Stimulated activated naive CD8-positive, alpha-beta T cell treated with anti-CD3 and anti-CD28 coated beads, Interleukin-15, amount 100 ng/mL, for 72 hours (primary cell): Measurements from ENCODE around the gene SPEF2.
A peak's percentile ranks its signal among the peaks of the same experiment; 100 is the strongest.

Experiments
- ATAC-seq: fragments of 150-1000 bp; cut with Tn5 transposase; 2 replicates; pipeline ENCODE4 v1.10.0; 2021; ENCODE audit warnings: mild to moderate bottlenecking, moderate library complexity
- DNase-seq, 2 donors: peaks; one replicate each; pipeline ENCODE4 v3.0.0; 2021 to 2022
- H3K27ac Mint-ChIP-seq, 2 donors: one replicate each; pipeline ENCODE4 v1.8.0; 2022; ENCODE audit warnings: mild to moderate bottlenecking in 2 of 2, mixed read lengths in 2 of 2, moderate library complexity in 2 of 2
- H3K27me3 Mint-ChIP-seq: one replicate; pipeline ENCODE4 v1.8.0; 2022; ENCODE audit warnings: mixed read lengths
- H3K4me1 Mint-ChIP-seq: one replicate; pipeline ENCODE4 v1.8.0; 2022; ENCODE audit warnings: mild to moderate bottlenecking, mixed read lengths
- H3K4me3 Mint-ChIP-seq, 2 donors: one replicate each; pipeline ENCODE4 v1.8.0; 2022; ENCODE audit warnings: mild to moderate bottlenecking in 2 of 2, mixed read lengths in 2 of 2, moderate library complexity in 1 of 2
- H3K9me3 Mint-ChIP-seq, 2 donors: one replicate each; pipeline ENCODE4 v1.8.0; 2022; ENCODE audit warnings: mixed read lengths in 2 of 2

Gene SPEF2

DNA sequence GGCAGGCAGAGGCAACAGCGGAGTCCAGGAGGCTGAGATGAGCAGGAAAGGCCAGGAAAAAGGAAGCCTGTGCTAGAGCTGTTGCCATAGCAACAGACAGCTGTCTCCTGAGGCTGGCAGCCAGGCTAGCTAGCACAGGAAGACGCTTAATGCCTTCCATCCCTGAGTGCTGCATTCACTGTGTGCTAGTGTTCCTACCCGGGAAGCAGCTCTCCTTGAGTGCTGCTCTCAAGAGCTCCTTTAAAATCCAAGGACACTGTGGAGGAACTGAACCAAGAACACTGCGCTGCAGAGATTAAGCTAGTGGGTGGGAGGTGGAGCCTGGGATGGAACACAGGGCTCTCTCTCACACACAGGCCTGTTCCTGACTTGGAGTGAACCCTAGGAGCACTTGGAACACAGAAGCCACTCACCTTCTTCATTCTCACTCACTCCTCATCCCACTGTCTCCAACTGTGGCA, 185.6 kb downstream of the SPEF2 start:
- DNase-seq = no peak
- Mint-ChIP-seq H3K4me3 (peak overlapping the region; percentile 33 to 38), H3K27ac (peak overlapping the region; percentile 52 to 77), H3K27me3 (no peaks in the 10 kb centered on the region), H3K4me1 (peaks cover 74% of the 10 kb centered on the region), H3K9me3 (no peaks in the 10 kb centered on the region)
- ATAC-seq = peak; percentile 57

DNA sequence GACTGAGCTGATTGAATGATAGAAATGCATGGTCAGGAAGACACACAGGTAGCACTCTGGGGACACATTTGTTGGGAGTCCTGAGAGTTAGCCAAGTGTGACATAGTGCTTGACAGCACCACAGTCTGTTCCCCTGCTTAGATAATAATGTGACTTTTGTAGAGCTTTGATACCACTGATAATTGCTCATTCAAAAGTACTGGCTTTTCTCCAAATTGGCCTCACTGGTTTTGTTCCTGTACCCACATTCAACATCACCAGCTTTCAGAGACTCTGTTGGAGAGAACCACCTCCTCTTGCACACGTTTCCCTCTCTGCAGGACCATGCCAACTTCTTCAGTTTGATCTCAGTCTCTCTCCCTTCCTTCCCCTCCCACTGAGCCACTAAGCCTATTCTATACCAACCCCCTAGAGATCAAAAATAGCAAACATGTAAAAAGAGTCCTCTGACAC, 186.6 kb downstream of the SPEF2 start:
- ATAC-seq = peak; percentile 47
- DNase-seq = no peak
- peak overlapping the region; percentile 11 to 34 for H3K4me3 Mint-ChIP-seq
- no peaks in the 10 kb centered on the region for H3K27me3 Mint-ChIP-seq
- peak overlapping the region in 1 of 2 donors; percentile 75 for H3K27ac Mint-ChIP-seq
- H3K9me3 Mint-ChIP-seq = peaks cover 0 to 2% of the 10 kb centered on the region in 2 donors
- peaks cover 70% of the 10 kb centered on the region for H3K4me1 Mint-ChIP-seq

DNA sequence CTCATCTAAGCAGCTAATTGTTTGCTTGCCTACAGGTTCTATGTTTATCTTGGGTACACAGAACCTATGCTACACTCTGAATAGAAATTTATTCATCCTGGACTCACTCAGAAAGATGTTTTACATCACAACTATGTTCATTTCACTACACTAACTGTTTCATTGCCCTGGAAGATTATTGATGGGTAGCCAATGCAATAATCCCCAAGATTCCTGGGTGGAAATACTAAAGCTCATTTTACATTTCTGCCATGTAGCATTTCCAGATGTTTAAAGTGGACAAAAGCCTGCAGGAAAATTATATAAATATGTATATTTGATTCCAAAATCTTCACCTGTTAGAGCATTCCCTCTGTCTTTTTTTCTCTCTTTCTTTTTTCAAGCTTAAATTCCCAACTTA, 187.2 kb downstream of the SPEF2 start:
- Mint-ChIP-seq H3K9me3 (peaks cover 0 to 4% of the 10 kb centered on the region in 2 donors), H3K4me1 (peaks cover 74% of the 10 kb centered on the region), H3K4me3 (peak overlapping the region in 1 of 2 donors; percentile 41), H3K27ac (peak overlapping the region; percentile 14 to 75), H3K27me3 (no peaks in the 10 kb centered on the region)
- ATAC-seq = no peak
- DNase-seq = no peak

DNA sequence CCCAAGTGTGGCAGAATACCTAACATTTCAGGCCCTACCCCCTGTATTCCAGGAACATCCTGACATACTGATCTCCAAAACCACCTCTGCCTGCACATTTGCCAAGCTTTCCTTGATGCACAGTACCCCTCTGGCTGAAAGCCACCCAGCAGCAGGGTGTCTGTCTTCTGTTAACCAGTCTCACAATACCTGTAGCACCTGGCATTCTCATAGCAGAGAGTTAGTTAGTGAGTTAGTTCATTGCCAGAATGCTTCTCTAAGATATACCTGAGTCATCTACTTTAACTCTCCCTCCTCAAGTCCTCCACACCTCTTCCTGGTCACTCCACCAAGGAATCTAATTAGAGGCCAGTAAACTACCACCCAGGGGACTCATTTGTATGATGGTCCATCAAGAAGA, 192.9 kb downstream of the SPEF2 start:
- no peaks in the 10 kb centered on the region for H3K27me3 Mint-ChIP-seq
- peak overlapping the region; percentile 50 to 60 for H3K4me3 Mint-ChIP-seq
- peaks cover 59% of the 10 kb centered on the region for H3K4me1 Mint-ChIP-seq
- DNase-seq (no peak), ATAC-seq (peak; percentile 40)
- peak overlapping the region; percentile 91 to 95 for H3K27ac Mint-ChIP-seq
- peaks cover 0 to 4% of the 10 kb centered on the region in 2 donors for H3K9me3 Mint-ChIP-seq

DNA sequence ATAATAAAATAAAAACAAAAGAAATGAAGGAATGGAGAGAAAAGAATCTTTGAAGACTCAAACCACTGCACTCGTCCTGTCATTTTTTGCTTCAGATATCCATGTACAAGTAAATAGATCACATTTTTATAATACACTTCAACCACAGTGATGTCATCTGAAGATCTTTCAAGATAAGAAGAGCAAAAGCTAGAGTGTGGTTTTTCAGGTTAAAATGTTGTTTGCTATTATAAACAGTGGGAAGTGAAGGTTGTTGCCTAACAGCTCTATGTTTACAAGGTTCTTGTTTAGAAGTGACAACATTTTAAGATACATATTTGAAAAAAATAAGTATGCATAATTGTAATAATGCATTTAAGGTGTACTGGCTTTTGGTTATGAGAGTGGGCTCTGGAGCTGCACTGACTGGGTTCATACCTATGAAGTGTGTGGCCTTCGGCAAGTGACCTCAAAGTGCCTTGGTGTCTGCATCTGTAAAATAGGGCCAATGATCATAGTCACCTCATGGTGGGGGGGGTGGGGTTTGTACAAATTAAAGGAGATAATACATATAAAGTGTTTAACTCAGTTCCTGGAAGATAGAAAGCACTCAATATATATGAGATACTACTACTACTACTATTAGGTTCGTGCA, 193.6 kb downstream of the SPEF2 start:
- H3K27ac Mint-ChIP-seq = peak overlapping the region; percentile 94 to 95
- H3K9me3 Mint-ChIP-seq = peaks cover 0 to 4% of the 10 kb centered on the region in 2 donors
- peak; percentile 84 for ATAC-seq
- H3K4me3 Mint-ChIP-seq = peak overlapping the region; percentile 40 to 60
- DNase-seq = peak in 1 of 2 donors; percentile 56
- no peaks in the 10 kb centered on the region for H3K27me3 Mint-ChIP-seq
- H3K4me1 Mint-ChIP-seq = peaks cover 55% of the 10 kb centered on the region

DNA sequence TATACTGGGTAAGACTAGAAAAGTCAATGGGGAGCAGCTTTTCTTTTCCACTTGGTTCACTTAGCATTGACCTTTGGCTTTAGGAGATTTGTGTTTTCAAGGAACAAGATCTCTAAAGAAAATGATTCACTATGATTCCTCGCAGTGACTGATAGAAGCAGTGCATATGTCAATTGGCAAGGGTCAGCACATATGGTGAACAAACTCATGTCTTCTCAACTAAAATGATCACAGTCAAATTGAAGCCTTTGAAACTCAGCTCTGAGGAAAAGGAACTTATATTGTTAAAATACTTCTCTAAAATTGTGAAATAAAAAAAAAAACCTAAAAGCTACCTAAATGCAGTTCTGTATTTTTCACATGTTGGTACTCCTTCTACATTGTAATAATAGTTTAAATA, 195.9 kb downstream of the SPEF2 start:
- Mint-ChIP-seq H3K27ac (no peak overlapping the region), H3K27me3 (no peaks in the 10 kb centered on the region), H3K9me3 (peaks cover 0 to 4% of the 10 kb centered on the region in 2 donors), H3K4me3 (peak overlapping the region in 1 of 2 donors; percentile 24), H3K4me1 (peaks cover 39% of the 10 kb centered on the region)
- DNase-seq = no peak
- no peak for ATAC-seq

DNA sequence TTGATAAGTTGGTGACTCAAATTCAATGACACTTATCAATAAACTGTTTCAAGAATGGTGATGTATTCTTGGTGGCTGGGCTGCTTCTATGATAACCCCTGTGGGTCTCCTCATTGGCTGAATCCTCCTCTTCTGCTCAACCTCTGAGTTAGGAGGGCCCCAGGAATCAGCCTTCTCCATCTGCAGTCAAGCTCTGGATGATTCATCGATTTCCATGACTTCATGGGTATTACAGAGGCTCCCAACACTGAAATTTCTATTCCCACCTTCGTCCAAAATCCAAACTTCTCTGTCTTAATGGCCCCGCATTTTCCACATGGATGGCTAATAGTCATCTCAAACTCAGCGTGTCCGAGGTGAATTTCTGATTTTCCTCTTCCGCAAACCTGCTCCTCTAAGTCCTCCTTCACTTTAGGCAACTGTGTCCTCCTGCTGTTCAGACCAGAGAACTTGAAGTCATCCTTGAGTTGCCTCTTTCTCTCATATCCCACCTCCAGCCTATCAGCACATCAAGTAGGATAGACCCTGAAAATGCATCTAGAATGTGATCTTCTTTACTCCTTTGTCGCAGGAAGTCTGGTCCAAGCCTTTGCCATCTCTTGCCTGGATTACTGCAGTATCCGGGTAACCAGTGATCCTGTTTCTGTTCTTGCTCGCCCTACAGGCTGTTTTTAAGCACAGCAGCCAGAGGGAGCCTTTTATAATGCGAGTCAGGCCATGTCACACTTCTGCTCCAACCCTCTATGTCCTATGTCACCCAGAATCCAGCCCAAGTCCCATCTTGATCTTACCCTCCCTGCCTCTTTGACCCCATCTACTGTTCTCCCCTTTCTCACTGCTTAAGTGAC, 197.7 kb downstream of the SPEF2 start:
- H3K4me3 Mint-ChIP-seq = no peak overlapping the region
- no peaks in the 10 kb centered on the region for H3K9me3 Mint-ChIP-seq
- peak; percentile 44 for ATAC-seq
- peaks cover 40% of the 10 kb centered on the region for H3K4me1 Mint-ChIP-seq
- H3K27me3 Mint-ChIP-seq = no peaks in the 10 kb centered on the region
- DNase-seq = peak; percentile 49 to 62
- H3K27ac Mint-ChIP-seq = no peak overlapping the region

DNA sequence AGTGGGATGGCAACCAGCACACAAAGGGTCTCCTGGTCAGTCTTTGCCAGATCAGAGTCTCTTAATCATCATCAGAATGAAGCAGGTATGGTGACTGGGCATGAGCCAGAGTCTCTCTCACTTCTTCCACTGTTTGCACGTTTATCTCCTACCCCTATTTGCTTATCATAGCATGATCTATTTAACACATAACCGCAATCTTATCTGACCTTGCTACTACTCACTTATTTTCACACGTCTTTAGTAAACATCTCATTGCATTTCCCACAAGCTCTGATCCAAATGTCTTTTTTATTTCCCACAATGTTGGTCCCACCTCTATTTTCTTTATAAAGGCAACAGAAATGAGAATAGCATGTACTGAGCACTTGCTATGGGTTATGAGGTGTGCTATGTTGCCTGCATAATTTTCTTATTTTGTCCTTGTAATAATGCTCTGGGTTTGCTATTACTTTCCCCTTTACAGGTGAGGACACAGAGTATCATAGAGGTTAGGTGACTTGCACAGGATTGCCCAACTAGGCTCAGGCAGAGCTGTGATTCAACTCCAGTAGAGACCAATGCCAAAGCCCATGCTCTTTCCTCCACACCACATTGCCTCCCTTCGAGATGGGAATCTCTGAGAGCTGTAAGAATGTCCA, 199.3 kb downstream of the SPEF2 start:
- ATAC-seq (peak; percentile 57), DNase-seq (no peak)
- peaks cover 41% of the 10 kb centered on the region for H3K4me1 Mint-ChIP-seq

DNA sequence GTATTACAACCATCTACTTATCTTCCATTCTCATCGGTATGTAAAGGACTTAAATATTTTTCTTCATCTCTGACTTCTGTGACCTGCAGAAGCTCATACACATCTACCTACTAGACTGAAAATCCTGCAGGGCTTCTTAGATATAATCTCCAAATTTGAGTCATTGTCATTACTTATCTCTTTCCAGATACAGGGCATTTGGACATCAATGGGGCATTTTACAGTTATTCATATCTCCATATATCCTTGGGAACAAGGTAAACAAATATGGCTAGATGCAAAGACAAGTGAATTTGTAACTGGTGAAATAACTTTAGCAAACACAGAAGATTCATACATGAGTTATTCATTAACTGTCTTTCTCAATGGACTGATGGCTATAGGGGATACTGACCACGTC, 201.4 kb downstream of the SPEF2 start:
- Mint-ChIP-seq H3K4me3 (peak overlapping the region; percentile 6 to 73), H3K27me3 (no peaks in the 10 kb centered on the region), H3K9me3 (peaks cover 5 to 7% of the 10 kb centered on the region in 2 donors), H3K4me1 (peaks cover 53% of the 10 kb centered on the region), H3K27ac (peak overlapping the region in 1 of 2 donors; percentile 88)
- no peak for DNase-seq
- ATAC-seq = no peak

More for the DNA sequence above, 199.3 kb downstream of the SPEF2 start:
- Mint-ChIP-seq H3K4me3 (no peak overlapping the region), H3K27ac (no peak overlapping the region), H3K9me3 (peaks cover 5 to 7% of the 10 kb centered on the region in 2 donors), H3K27me3 (no peaks in the 10 kb centered on the region)

DNA sequence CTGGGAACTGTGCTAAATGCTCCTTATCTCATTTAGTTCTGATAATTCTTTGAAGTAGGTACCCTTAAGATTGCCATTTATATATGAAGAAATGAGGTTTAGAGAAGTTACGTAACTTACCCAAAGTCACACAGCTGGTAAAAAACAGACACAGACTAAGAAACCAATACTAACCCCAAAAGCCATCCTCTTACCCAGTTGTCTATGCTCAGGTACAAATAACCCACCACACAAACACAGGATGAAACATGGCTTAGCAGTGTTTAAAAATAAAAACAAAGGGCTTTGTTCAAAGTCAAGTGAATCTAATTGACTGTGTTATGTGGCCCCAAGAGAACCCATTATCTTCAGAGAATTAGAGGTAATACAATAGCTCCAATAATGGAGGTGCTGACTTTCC, 202.0 kb downstream of the SPEF2 start:
- no peaks in the 10 kb centered on the region for H3K27me3 Mint-ChIP-seq
- peak overlapping the region in 1 of 2 donors; percentile 73 for H3K4me3 Mint-ChIP-seq
- H3K27ac Mint-ChIP-seq = peak overlapping the region in 1 of 2 donors; percentile 92
- peak; percentile 60 for ATAC-seq
- H3K9me3 Mint-ChIP-seq = peaks cover 5 to 7% of the 10 kb centered on the region in 2 donors
- no peak for DNase-seq
- peaks cover 60% of the 10 kb centered on the region for H3K4me1 Mint-ChIP-seq

DNA sequence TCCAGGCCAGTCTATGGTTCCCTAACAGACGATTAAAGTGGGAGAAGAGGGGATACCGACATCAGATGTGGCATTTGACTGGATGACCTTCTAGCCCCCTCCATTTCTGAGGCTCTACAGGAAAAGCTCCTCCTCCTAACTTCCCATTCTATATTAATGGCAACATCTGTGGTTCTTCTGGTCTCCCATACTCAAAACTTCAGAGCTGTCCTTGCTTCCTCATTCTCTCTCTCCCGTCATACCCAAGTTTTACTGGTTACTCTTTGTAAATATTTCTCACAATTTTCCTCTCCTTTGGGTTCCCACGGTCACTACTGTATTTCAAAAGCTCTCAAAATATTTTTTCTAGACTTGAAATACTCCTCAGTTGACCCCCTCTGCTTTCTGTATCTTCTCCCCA, 203.1 kb downstream of the SPEF2 start:
- ATAC-seq = no peak
- peak overlapping the region; percentile 69 to 92 for H3K27ac Mint-ChIP-seq

DNA sequence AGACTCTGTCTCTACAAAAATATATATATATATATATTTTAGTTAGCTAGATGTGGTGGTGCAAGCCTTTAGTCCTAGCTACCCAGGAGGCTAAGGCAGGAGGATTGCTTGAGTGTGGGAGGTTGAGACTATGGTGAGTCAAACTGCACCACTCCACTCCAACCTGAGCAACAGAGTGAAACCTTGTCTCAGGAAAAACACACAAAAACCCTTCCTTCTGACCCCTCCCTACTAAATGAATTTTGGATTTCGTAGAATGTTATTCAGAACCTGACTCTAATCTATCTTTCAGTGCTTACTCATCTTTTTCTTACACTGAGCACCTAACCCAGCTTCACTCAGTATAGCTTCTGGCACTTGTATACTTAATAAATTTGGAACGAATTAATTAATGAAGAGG, 203.8 kb downstream of the SPEF2 start:
- H3K4me1 Mint-ChIP-seq = peaks cover 77% of the 10 kb centered on the region
- H3K9me3 Mint-ChIP-seq = peaks cover 5 to 7% of the 10 kb centered on the region in 2 donors
- DNase-seq = peak in 1 of 2 donors; percentile 55
- H3K4me3 Mint-ChIP-seq = peak overlapping the region; percentile 18 to 67
- no peaks in the 10 kb centered on the region for H3K27me3 Mint-ChIP-seq
- peak overlapping the region in 1 of 2 donors; percentile 89 for H3K27ac Mint-ChIP-seq
- peak; percentile 61 for ATAC-seq

More for the DNA sequence above, 203.1 kb downstream of the SPEF2 start:
- peak overlapping the region; percentile 16 to 50 for H3K4me3 Mint-ChIP-seq
- H3K4me1 Mint-ChIP-seq = peaks cover 71% of the 10 kb centered on the region
- peaks cover 5 to 7% of the 10 kb centered on the region in 2 donors for H3K9me3 Mint-ChIP-seq
- no peak for DNase-seq
- H3K27me3 Mint-ChIP-seq = no peaks in the 10 kb centered on the region

DNA sequence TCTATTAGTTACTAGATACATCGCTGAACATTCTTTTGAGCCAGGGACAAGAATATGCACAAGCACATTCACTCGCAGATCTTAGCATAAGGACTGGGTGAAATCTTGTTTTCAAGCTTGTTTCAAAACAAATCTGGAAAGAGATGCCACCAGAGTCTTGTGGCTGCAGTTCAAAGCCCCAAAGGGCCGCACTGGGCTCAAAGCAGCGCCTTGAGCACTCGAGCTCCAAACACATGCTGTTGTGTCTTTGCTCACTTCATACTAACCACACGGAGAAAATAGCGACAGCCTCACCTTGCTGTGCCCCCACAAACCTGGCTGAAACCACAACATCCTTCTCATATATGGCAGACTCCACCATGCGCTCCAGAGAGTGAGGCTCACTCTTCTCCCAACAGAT, 204.8 kb downstream of the SPEF2 start:
- DNase-seq (peak in 1 of 2 donors; percentile 54), ATAC-seq (peak; percentile 46)
- H3K9me3 Mint-ChIP-seq = peaks cover 5 to 7% of the 10 kb centered on the region in 2 donors
- peaks cover 87% of the 10 kb centered on the region for H3K4me1 Mint-ChIP-seq
- H3K27ac Mint-ChIP-seq = peak overlapping the region; percentile 75 to 89
- peak overlapping the region; percentile 57 to 67 for H3K4me3 Mint-ChIP-seq
- no peaks in the 10 kb centered on the region for H3K27me3 Mint-ChIP-seq

DNA sequence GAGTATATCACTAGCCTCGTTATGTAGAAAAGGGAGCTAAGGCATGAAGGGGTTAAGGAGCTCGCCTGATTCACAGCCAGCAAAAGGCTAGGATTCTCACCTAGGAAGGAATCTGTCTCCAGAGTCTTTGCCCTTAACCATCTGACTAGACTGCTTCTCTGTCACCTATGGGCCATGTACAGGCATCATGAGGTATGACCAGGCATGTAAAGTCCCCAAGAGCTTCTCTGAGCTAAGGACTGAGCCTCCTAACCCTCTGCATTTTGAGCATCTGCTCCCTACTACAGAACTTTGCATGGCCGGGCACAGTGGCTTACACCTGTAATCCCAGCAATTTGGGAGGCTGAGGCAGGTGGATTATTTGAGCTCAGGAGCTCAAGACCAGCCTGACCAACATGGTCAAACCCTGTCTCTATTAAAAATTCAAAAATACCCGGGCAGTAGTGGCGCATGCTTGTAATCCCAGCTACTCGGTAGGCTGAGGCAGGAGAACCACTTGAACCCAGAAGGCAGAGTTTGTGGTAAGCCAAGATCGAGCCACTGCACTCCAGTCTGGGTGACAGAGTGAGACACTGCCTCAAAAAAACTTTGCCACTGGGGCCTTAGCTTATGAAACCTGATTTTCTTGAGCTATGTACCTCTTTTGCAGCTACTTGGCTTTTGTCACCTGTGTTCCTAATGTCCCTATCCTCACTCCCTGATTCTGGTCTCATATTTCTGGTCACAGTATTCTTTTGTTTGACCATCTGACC, 205.9 kb downstream of the SPEF2 start:
- ATAC-seq = peak; percentile 51
- peaks cover 97% of the 10 kb centered on the region for H3K4me1 Mint-ChIP-seq
- H3K27me3 Mint-ChIP-seq = no peaks in the 10 kb centered on the region
- H3K27ac Mint-ChIP-seq = peak overlapping the region; percentile 78 to 89
- peaks cover 5 to 7% of the 10 kb centered on the region in 2 donors for H3K9me3 Mint-ChIP-seq
- DNase-seq = no peak
- H3K4me3 Mint-ChIP-seq = peak overlapping the region; percentile 13 to 67

DNA sequence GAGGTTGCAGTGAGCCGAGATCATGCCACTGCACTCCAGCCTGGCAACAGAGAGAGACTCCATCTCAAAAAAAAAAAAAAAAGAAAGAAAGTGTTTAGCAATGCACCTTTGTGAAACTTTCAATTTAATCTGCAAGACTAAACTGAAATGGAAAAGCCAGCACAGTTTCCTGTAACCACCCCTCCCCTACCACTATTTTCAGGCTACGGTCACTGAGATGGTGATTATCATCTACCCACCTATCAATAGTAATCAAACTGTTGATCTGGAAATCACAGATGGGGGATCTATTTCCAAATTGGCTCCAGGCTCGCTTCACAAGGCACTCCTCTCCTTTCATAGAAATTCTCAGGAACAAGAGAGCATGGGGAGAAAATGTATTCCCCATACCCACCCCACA, 208.4 kb downstream of the SPEF2 start:
- Mint-ChIP-seq H3K4me1 (peaks cover 98% of the 10 kb centered on the region), H3K4me3 (peak overlapping the region; percentile 76), H3K27ac (peak overlapping the region; percentile 94 to 95), H3K9me3 (peaks cover 1 to 3% of the 10 kb centered on the region in 2 donors), H3K27me3 (no peaks in the 10 kb centered on the region)
- DNase-seq (no peak), ATAC-seq (peak; percentile 41)
